CD8-positive, alpha-beta memory T cell (primary cell): ENCODE results near the gene GYPC. TPM values are rescaled to one million over a fixed set of nuclear protein-coding genes. Genes with fewer than 3 reads are reported as not detected.

ENCODE experiments used
- CTCF ChIA-PET: fragments of 350-600 bp; sonication (Branson Sonifier 250); formaldehyde crosslinking; loops from one replicate; lab custom pipeline; 2021; ENCODE audit warnings: antibody characterized with exemption; lab: Charles Lee
- POLR2A ChIA-PET: fragments of 350-600 bp; sonication (Branson Sonifier 250); formaldehyde crosslinking; loops from one replicate; lab custom pipeline; 2021; ENCODE audit warnings: antibody characterized with exemption; lab: Charles Lee
- DNase-seq, 5 donors: peaks; one replicate each; pipeline versions ENCODE4 v3.0.0 to v3.0.0-alpha.2; 2020 to 2022; ENCODE audit warnings: mixed read lengths in 1 of 5
- H3K27ac ChIP-seq: one replicate; pipeline ENCODE4 v1.7.0; 2013; ENCODE audit warnings: low read depth, mild to moderate bottlenecking, low read length, moderate library complexity
- H3K27me3 ChIP-seq: 2 replicates; pipeline ENCODE4 v1.7.0; 2013; ENCODE audit warnings: low read length, mild to moderate bottlenecking; ENCODE audit not compliant: insufficient read depth, poor library complexity, severe bottlenecking
- H3K36me3 ChIP-seq: 2 replicates; pipeline ENCODE4 v1.7.0; 2013; ENCODE audit warnings: mild to moderate bottlenecking, low read length, moderate library complexity; ENCODE audit not compliant: insufficient read depth
- H3K4me1 ChIP-seq: 2 replicates; pipeline ENCODE4 v1.7.0; 2013; ENCODE audit warnings: mild to moderate bottlenecking, low read length, moderate library complexity; ENCODE audit not compliant: insufficient read depth
- H3K4me3 ChIP-seq: 2 replicates; pipeline ENCODE4 v1.7.0; 2013; ENCODE audit warnings: mild to moderate bottlenecking, low read length
- H3K9me3 ChIP-seq: 2 replicates; pipeline ENCODE4 v1.7.0; 2013; ENCODE audit warnings: mild to moderate bottlenecking, low read length
- H3K27ac Mint-ChIP-seq, 8 donors: one replicate each; pipeline ENCODE4 v1.8.0; 2020 to 2021; ENCODE audit warnings: mixed read lengths in 8 of 8, mild to moderate bottlenecking in 6 of 8, inconsistent platforms in 3 of 8, moderate library complexity in 3 of 8
- H3K27me3 Mint-ChIP-seq, 2 donors: one replicate each; pipeline ENCODE4 v1.8.0; 2020 to 2021; ENCODE audit warnings: mixed read lengths in 2 of 2, mild to moderate bottlenecking in 1 of 2, moderate library complexity in 1 of 2
- H3K36me3 Mint-ChIP-seq, 3 donors: one replicate each; pipeline ENCODE4 v1.8.0; 2020 to 2021; ENCODE audit warnings: mixed read lengths in 3 of 3, inconsistent platforms in 1 of 3, mild to moderate bottlenecking in 1 of 3
- H3K4me1 Mint-ChIP-seq, 3 donors: one replicate each; pipeline ENCODE4 v1.8.0; 2020 to 2021; ENCODE audit warnings: mixed read lengths in 3 of 3, inconsistent platforms in 1 of 3, mild to moderate bottlenecking in 1 of 3
- H3K4me3 Mint-ChIP-seq, 7 donors: one replicate each; pipeline ENCODE4 v1.8.0; 2020 to 2021; ENCODE audit warnings: mixed read lengths in 7 of 7, mild to moderate bottlenecking in 6 of 7, moderate library complexity in 4 of 7, inconsistent platforms in 2 of 7
- H3K9me3 Mint-ChIP-seq, 5 donors: one replicate each; pipeline ENCODE4 v1.8.0; 2020 to 2022; ENCODE audit warnings: mixed read lengths in 5 of 5, mild to moderate bottlenecking in 3 of 5, moderate library complexity in 2 of 5, inconsistent platforms in 1 of 5
- polyA plus RNA-seq: library from polyadenylated mRNA; unstranded; fragments of 300-500 nt; fragmentation: Illumina TruSeq; gene quantifications from one replicate; pipeline ENCODE4 v1.2.3, GENCODE V29; 2021
- total RNA-seq, 2 experiments: library from RNA; stranded (reverse); gene quantifications; one replicate each; pipeline ENCODE4 v1.2.3, GENCODE V29; 2021

Gene GYPC
- total and polyA plus RNA-seq, 3 experiments from 2014 or later: 102 to 226 (median 102) TPM

DNA sequence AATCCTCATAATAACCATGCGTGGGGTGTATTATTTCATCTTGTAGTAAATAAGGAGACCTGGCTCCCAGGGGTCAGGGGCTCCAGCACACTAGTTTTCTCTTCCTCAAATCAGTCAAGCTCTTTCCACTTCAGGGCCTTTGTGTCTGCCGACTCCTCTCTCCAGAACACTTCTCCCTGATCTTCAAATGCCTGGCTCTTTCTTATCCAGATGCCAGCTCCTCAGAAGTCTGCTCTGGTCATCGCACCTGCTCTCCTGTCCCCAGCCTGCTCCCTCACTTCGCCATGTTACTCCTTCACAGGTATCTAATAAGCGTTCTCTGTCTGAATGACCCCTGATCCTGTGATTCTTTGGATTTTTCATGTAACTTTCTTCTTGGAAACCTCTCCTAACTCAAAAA, 62.0 kb downstream of the GYPC start:
- no peak overlapping the region for H3K27ac ChIP-seq
- ChIA-PET POLR2A (no interaction called here), CTCF (no interaction called here)
- Mint-ChIP-seq H3K4me1 (no peaks in the 10 kb centered on the region), H3K9me3 (peaks cover 0 to 2% (median 0%) of the 10 kb centered on the region in 5 donors), H3K27me3 (peaks cover 3 to 7% of the 10 kb centered on the region in 2 donors), H3K4me3 (no peak overlapping the region), H3K36me3 (peaks cover 0 to 3% (median 0%) of the 10 kb centered on the region in 3 donors), H3K27ac (peak overlapping the region in 1 of 8 donors; percentile 21)
- DNase-seq: no peak
- no peak overlapping the region for H3K4me3 ChIP-seq
- no peaks in the 10 kb centered on the region for H3K36me3 ChIP-seq
- no peaks in the 10 kb centered on the region for H3K9me3 ChIP-seq
- no peaks in the 10 kb centered on the region for H3K27me3 ChIP-seq
- no peaks in the 10 kb centered on the region for H3K4me1 ChIP-seq

DNA sequence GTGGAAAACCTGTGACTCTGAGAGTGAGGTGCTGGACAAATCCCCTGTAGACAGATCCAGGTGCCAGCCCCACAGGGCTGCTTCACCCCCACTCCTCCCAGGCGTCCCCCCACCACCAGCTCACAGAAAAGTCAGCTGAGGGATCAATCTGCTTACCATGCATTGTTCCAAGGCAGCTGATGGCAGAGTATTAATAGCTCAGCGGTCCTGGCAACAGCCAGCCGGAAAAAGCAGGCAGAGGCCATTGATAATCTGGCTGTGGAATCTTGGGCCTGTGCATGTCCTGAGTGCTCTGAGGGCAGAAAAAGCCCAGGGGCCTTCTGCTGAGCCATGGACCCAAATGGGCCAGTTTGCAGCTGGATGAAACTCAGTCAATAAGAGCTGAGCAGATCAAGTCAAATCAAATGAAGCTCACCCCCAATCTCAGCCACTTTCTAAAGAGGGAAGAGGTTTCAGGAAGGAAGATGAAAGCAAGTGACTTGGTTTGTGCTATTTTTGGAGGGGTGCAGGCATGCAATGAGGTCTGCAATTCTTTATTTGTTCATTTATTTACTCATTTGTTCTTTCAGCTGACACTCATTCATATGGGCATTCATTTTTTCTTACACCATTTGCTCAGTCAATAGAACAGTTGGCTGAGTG, 63.4 kb downstream of the GYPC start:
- no peaks in the 10 kb centered on the region for H3K9me3 ChIP-seq
- no peak overlapping the region for H3K4me3 ChIP-seq
- no peaks in the 10 kb centered on the region for H3K27me3 ChIP-seq
- ChIA-PET POLR2A (no interaction called here), CTCF (no interaction called here)
- no peaks in the 10 kb centered on the region for H3K36me3 ChIP-seq
- no peak overlapping the region for H3K27ac Mint-ChIP-seq
- H3K4me1 Mint-ChIP-seq: no peaks in the 10 kb centered on the region
- H3K4me3 Mint-ChIP-seq: no peak overlapping the region
- H3K27ac ChIP-seq: no peak overlapping the region
- H3K9me3 Mint-ChIP-seq: peaks cover 0 to 8% (median 5%) of the 10 kb centered on the region in 5 donors
- H3K27me3 Mint-ChIP-seq: peaks cover 9 to 11% of the 10 kb centered on the region in 2 donors
- peaks cover 0 to 12% (median 2%) of the 10 kb centered on the region in 3 donors for H3K36me3 Mint-ChIP-seq
- no peak for DNase-seq
- H3K4me1 ChIP-seq: no peaks in the 10 kb centered on the region

- H3K4me3 Mint-ChIP-seq: no peak overlapping the region
- Histone ChIP-seq H3K9me3 (peaks cover 4% of the 10 kb centered on the region), H3K36me3 (no peaks in the 10 kb centered on the region), H3K4me1 (no peaks in the 10 kb centered on the region), H3K27me3 (no peaks in the 10 kb centered on the region), H3K27ac (no peak overlapping the region), H3K4me3 (no peak overlapping the region)
- H3K4me1 Mint-ChIP-seq: no peaks in the 10 kb centered on the region
- CTCF ChIA-PET: no interaction called here
- peaks cover 0 to 12% (median 2%) of the 10 kb centered on the region in 3 donors for H3K36me3 Mint-ChIP-seq
- peaks cover 7 to 9% of the 10 kb centered on the region in 2 donors for H3K27me3 Mint-ChIP-seq
- POLR2A ChIA-PET: no interaction called here
- H3K27ac Mint-ChIP-seq: peak overlapping the region in 1 of 8 donors; percentile 16
- H3K9me3 Mint-ChIP-seq: peaks cover under 1 to 12% (median 9%) of the 10 kb centered on the region in 5 donors
- no peak for DNase-seq
These were observed 63.9 kb downstream of the GYPC start for GRCh38 chr2:126719833-126720351.

GRCh38 chr2:126720638-126721037, 64.7 kb downstream of the GYPC start:
- H3K9me3 ChIP-seq: peaks cover 10% of the 10 kb centered on the region

GRCh38 chr2:126722081-126722480, 66.1 kb downstream of the GYPC start:
- H3K27me3 ChIP-seq: no peaks in the 10 kb centered on the region
- peaks cover 10% of the 10 kb centered on the region for H3K9me3 ChIP-seq
- H3K27ac Mint-ChIP-seq: no peak overlapping the region
- H3K4me3 Mint-ChIP-seq: no peak overlapping the region
- H3K27ac ChIP-seq: no peak overlapping the region
- POLR2A ChIA-PET: no interaction called here
- no peaks in the 10 kb centered on the region for H3K4me1 Mint-ChIP-seq
- CTCF ChIA-PET: no interaction called here
- peaks cover 9 to 20% of the 10 kb centered on the region in 2 donors for H3K27me3 Mint-ChIP-seq
- peaks cover 11 to 31% (median 23%) of the 10 kb centered on the region in 5 donors for H3K9me3 Mint-ChIP-seq
- no peaks in the 10 kb centered on the region for H3K4me1 ChIP-seq
- no peak for DNase-seq
- H3K36me3 ChIP-seq: no peaks in the 10 kb centered on the region
- no peak overlapping the region for H3K4me3 ChIP-seq
- peaks cover 3 to 25% (median 6%) of the 10 kb centered on the region in 3 donors for H3K36me3 Mint-ChIP-seq

More at GRCh38 chr2:126720638-126721037, 64.7 kb downstream of the GYPC start:
- no peaks in the 10 kb centered on the region for H3K36me3 ChIP-seq
- Mint-ChIP-seq H3K27me3 (peaks cover 7 to 15% of the 10 kb centered on the region in 2 donors), H3K4me3 (no peak overlapping the region), H3K36me3 (peaks cover 2 to 20% (median 6%) of the 10 kb centered on the region in 3 donors), H3K9me3 (peaks cover 8 to 20% (median 17%) of the 10 kb centered on the region in 5 donors), H3K4me1 (no peaks in the 10 kb centered on the region), H3K27ac (no peak overlapping the region)
- H3K4me1 ChIP-seq: no peaks in the 10 kb centered on the region
- POLR2A ChIA-PET: no interaction called here
- no peak for DNase-seq
- H3K27ac ChIP-seq: no peak overlapping the region
- CTCF ChIA-PET: no interaction called here
- no peak overlapping the region for H3K4me3 ChIP-seq
- H3K27me3 ChIP-seq: no peaks in the 10 kb centered on the region

DNA sequence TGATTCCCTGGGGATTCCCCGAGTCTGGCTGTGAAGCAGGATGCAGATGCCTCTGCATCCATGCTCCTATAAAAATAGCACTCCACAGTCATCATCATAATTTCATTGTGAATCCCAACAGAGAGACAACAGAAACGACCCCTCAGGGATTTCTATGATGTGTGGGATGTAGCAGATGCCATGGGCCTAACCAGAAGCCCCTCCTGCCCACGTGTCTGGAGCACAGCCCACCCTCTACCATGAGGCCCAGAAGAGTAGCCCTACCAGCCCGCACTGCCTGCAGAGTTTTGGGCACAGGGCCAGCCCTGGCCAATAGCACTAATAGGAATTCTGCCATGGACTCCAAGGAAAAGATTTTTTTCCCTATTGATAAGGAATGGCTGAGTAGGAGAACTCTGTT, 66.6 kb downstream of the GYPC start:
- Histone ChIP-seq H3K27ac (no peak overlapping the region), H3K4me1 (no peaks in the 10 kb centered on the region), H3K36me3 (no peaks in the 10 kb centered on the region), H3K9me3 (peaks cover 10% of the 10 kb centered on the region), H3K4me3 (no peak overlapping the region), H3K27me3 (no peaks in the 10 kb centered on the region)
- Mint-ChIP-seq H3K36me3 (peaks cover 3 to 25% (median 6%) of the 10 kb centered on the region in 3 donors), H3K4me1 (no peaks in the 10 kb centered on the region), H3K4me3 (no peak overlapping the region), H3K27me3 (peaks cover 9 to 20% of the 10 kb centered on the region in 2 donors), H3K9me3 (peaks cover 11 to 32% (median 23%) of the 10 kb centered on the region in 5 donors), H3K27ac (no peak overlapping the region)
- DNase-seq: no peak
- ChIA-PET CTCF (no interaction called here), POLR2A (no interaction called here)

DNA sequence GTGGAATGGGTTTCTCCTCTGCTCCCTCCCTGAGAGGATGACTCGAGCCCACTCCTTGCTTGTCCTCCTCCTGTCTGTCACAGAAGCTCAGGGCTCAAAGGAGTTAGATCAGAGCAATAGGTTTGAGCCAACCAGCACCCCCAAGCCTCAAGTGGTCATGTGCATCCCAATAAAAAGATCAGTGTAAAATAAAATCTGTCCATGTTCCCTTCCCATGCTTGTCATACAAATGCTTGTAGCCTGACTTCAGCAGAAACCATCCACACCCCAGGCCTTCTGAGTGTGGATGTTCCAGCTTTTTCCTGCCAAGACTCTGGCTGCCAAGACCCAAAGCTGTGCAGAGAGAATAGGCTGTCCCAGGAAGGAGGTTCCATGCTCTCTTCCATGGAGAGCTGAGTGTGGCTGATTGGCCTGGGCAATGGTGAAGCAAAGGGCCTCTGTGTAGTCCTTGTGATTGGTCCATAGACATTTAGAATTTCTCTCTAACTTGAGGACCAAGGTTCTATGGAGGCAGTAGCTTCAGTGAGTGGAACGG, 67.4 kb downstream of the GYPC start:
- no peaks in the 10 kb centered on the region for H3K27me3 ChIP-seq
- H3K27ac ChIP-seq: no peak overlapping the region
- Mint-ChIP-seq H3K4me1 (no peaks in the 10 kb centered on the region), H3K36me3 (peaks cover 3 to 25% (median 6%) of the 10 kb centered on the region in 3 donors), H3K27me3 (peaks cover 8 to 20% of the 10 kb centered on the region in 2 donors), H3K27ac (no peak overlapping the region), H3K4me3 (no peak overlapping the region), H3K9me3 (peaks cover 11 to 32% (median 23%) of the 10 kb centered on the region in 5 donors)
- no peak for DNase-seq
- H3K36me3 ChIP-seq: no peaks in the 10 kb centered on the region
- CTCF ChIA-PET: no interaction called here
- H3K4me1 ChIP-seq: no peaks in the 10 kb centered on the region
- H3K4me3 ChIP-seq: no peak overlapping the region
- POLR2A ChIA-PET: no interaction called here
- H3K9me3 ChIP-seq: peaks cover 10% of the 10 kb centered on the region

GRCh38 chr2:126725580-126725979, 69.6 kb downstream of the GYPC start:
- Histone ChIP-seq H3K4me3 (no peak overlapping the region), H3K36me3 (no peaks in the 10 kb centered on the region), H3K9me3 (peaks cover 10% of the 10 kb centered on the region), H3K4me1 (no peaks in the 10 kb centered on the region), H3K27ac (no peak overlapping the region), H3K27me3 (no peaks in the 10 kb centered on the region)
- Mint-ChIP-seq H3K4me3 (no peak overlapping the region), H3K36me3 (peaks cover 3 to 25% (median 6%) of the 10 kb centered on the region in 3 donors), H3K27me3 (peaks cover 7 to 16% of the 10 kb centered on the region in 2 donors), H3K27ac (no peak overlapping the region), H3K9me3 (peaks cover 11 to 32% (median 23%) of the 10 kb centered on the region in 5 donors), H3K4me1 (no peaks in the 10 kb centered on the region)
- POLR2A ChIA-PET: no interaction called here
- DNase-seq: no peak
- CTCF ChIA-PET: no interaction called here
